GM18519 (cell line): ENCODE data around the gene CALCOCO1.

Experiments
- ATAC-seq: cut with Tn5 transposase; IDR thresholded peaks from one replicate; pipeline ENCODE4 v1.9.1; 2021; ENCODE audit warnings: mild to moderate bottlenecking, moderate library complexity; ENCODE audit not compliant: unreplicated experiment, low FRiP score

CALCOCO1 gene

DNA sequence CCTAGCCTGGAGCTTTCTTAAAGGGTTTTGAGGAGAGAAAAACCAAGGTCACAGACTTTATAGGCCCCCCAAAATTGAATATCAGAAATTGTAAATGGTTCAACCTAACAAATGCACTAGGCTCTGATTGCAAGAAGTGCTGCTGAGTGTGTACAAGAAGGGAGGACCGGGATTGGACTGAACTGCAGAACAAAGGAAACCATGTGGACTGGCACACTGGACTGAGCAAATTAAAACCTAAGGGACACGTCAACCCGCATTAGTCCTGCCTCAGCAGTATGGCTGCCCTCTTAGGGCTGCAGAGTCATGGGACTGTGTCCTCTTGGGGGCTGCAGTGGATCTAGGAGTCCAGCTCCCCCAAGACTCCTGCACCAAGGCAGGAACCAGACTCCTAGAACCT, 25.4 kb upstream of the CALCOCO1 start:
- no peak for ATAC-seq

DNA sequence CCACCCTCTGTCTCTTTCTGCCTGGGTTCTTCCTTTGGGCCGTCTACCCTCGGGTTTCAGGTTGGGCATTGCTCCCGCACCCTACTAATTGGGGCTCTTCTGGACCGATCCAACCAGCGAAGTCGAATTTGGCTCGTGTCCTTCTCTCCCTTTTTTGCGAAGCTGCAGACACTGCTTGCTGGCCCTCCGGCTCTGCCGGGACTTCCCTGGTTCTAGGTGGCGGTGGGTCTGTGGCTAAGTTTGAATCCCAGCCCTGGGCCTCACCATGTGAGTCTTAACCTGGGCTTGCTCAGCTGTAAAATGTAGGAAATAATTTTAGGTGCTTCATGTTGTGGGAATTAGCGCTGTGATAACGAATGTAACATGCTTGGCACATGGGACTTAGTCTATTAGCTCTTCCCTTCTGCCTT, 24.9 kb upstream of the CALCOCO1 start:
- no peak for ATAC-seq

DNA sequence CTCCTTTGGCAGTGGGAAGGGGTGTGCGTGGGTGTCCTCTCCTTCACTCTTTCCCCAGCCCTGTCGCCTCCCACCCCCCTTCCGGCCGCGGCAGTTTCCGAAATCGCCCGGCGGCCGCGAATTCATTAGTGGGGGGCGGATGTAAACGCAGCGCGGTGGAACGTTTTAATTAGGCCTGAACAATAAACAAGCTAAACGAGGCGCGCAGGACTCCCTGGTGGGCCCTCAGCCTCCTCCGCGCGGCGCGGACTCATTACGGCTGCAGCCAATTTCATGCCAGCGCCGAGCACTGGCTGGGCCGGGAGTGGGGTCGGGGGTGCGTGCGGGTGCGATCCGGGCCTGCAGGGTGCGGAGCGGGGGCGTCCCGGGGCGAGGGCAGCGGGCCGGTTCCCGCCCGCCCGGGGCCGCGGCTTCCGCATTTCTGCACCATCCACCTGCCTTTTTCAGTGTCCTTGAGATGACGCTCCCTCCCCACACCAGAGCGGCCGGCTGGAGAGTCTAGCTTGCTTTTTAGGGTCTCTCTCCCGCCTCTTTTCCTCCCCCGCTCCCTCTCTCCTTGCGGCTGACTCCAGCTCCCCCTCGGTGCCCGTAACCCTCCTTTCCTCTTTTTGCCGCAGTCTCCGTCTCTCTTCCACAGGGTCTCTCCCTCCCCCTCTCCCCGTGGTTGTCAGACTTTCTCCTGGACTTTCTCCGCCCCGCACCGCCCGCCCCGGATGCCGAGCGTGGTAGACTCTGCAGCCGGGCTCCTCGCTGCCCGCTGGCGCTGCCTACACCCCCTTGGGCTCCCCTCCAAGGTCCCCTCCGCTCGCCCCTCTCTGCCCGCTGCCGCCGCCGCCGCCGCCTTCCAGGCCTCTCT, 24.3 kb upstream of the CALCOCO1 start, which contains the start of gene CISTR:
Gene CISTR (minus strand): TSS at position 644 of the 856 bp plus-strand sequence.
- ATAC-seq = no peak

DNA sequence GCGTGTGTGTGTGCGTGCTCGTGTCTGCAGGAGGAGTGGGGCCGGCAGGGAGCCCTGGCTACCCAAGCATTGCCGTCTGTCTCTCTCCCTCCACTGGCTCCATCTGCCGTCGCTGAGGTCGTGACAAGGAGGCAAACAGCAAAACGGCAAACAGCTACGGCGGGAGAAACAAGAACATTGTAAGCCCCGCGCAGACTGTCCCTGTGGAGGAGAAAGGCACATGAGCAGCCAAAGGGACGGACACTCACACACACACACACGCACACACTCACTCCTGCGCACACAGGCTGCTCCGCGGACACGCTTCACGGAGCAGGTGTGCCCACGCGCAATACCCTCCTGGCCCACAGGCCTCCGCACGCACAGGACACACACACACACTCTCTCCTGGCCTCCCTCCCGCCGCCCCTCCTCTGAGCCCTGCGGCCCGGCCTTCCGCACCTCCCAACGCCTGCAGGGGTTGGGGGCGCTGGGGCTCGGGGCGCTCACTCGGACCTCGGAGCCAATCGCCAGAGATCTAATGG, 23.6 kb upstream of the CALCOCO1 start:
- ATAC-seq = no peak

DNA sequence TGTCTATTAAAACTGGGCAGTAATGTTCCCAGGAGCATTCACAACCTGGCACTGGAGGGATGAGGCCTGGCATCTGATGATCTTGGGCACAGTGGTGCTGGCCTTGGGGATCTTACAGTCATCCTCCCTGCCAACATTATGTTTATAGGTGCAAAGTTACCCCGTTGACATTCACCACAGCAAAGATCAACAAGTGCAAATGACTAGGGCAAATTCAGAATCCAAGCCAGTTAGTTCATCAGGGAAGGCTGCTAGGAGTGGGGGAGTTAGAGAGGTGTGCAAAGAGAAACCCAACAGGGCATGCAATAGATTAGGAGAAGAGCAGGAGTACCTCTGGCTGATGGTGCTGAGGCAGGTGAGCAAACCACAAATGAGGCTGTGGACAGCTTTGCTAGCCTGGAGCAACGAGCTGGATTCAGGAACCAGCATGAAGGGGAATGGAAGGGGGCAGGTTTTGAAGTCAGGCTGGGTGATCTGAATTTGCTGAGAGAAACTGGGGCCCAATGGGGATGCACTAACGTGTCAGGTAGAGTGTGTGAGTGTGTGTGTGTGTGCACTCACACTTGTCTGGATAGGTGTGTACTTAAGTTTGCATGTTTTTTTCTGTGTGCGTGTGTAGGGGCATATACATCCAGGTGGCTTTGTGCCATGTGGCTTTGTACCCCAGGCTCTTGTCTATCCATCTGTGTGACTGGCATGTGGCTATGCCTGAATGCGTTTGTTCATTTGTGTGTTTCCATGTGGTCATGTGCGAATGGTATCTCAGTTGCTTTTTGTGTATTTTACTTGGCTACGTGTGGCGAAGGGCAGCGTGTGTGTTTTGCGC, 22.9 kb upstream of the CALCOCO1 start:
- no peak for ATAC-seq

DNA sequence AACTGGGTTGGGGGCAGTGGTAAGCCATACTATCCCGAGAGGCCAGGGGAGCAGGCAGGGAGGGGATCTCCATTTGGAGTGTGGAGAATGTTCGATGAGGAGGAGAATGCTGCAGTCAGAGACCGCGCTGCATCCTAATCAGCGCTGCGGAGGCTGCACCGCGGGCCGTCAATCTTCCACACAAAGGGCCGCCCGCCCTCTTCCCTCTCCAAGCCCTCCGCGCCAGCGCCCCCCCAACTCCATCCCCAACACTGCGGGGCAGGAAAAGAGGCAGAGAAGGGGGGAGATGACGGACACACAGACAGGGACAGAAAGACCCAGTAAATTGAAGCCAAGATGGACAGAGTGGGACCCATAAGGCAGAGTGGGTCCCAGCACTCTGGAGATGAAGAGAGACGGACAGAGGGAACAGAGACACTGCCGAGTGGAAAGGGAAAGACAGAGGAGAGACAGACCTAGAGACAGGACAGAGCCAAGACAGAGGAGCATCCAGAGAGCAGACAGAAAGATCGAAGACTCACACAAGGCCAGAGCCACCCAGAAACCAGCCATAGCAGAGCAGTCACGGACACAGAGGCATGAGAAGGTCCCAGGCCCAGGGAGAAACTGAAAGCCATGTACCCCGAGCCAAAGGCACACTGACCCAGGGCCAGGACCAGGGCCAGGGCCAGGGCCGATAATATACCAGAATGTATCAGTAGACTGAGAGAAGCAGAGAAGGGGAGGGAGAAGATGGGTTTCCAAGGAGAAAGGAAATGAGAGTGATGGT, 21.0 kb upstream of the CALCOCO1 start:
- ATAC-seq = no peak

DNA sequence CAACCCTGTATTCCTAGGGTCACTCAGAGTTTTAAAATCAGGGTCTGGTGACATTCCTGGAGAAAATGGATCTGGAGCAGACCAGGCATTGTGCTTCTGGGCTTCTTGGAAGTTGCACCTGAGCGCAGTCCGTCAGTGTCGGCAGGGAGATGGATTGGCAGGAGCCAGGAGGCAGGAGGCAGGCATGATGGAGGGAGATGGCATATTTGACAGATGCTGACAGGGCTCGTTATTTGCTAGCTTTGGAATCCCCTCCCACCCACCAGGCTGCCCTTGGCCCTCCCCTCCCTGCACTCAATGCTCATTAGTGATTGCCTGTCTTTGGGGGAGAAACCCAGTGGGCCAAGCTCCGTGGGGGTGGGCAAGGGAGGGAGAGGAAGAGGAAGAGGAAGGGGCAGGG, 19.8 kb upstream of the CALCOCO1 start:
- no peak for ATAC-seq

DNA sequence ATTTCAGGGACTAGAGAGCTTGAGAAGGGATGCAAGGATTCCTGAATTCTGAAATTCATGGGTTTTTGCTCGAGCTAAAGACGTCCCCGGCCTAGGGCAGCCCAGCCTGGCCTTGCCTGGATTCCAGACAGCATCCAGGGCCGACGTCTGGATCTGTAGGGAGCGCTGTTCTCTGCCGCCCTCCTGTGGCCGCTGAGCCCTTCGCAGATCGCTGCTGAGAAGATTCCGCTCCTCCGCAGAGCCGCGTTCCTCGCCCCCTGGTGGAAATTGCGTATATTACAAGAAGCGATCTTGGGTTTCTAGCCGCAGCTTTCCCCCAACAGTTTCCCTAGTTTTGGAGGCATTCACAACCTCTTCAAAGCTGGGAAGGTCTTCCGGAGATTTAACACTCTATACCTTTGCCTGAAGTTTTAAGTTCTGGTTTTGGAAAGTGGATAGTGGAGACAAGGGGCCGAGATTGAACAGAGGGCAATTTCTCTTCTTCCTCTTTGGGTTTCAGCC, 19.4 kb upstream of the CALCOCO1 start:
- ATAC-seq = no peak

DNA sequence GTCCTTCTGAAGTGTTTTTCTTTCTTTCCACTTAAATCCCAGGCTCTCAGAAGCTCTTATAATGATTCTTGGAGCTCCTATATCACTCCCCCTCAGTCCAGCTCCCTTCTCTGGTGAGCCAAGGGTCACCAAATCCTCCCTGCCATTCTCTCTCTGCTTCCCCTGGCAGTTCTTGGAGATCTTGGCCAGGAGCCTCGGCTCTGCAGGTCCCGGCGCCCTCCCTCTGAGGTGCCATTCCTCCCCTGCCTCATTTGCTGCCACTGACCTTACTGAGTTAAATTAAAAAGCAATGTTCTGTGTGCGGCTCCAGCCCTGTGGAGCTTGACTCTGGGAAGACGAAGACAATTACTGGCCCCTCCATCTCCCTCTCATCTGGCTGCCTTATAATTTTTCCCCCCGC, 17.5 kb upstream of the CALCOCO1 start:
- no peak for ATAC-seq

DNA sequence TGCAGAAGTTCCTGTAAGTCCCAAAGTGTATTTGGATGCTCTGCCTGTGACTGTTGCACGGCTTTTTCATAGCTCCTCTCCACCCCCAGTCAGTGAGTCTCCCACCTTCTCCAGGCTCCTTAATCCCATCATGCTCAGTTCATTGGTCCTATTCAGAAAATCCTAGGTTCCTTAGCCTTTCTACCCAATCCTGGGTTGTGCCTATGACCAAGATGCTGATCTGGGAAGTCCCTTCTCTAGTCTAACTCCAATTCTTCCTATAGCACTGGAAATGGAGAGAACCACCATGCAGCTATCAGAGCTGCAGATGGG, 16.8 kb upstream of the CALCOCO1 start:
- no peak for ATAC-seq

DNA sequence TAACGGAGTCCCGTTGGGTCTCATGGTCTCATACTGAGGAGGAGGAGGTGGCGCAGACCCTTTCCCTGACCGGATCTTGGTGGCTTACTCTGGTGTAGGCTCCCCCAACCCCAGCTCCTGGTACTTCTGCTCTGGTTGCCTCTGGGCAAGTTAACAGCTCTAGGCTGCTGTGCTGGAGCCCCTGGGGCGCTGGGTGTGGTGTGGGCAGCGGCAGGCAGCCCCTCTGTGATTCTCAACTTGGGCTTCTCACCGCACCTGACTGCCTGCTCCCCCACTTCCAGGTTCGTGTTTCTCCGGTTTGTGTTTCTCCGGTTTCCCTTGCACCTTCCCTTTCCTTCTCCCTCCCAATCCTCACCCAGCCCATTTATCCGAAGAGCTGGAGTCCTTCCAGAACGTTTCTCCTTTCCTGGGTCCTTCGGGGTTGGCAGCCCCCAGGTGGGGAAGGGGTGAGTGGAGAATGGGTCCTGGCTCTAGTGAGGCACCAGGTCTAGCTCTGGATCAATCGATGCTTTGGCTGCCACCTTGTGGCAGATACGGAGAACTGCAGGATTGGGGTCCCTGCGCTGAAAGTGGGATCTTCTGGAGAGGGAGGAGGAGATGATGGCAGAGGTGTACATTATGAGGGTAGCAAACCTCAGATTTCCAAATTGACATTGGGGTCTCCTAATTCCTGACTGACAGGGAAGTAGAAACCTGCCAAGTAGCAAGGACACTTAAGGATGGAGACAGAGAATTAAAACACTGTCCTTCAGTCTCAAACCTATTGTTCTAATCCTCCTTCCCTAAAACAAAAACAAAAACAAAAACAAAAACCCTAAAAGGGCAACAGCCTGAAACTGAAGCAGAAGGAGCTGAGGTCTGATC, 16.2 kb upstream of the CALCOCO1 start:
- no peak for ATAC-seq

DNA sequence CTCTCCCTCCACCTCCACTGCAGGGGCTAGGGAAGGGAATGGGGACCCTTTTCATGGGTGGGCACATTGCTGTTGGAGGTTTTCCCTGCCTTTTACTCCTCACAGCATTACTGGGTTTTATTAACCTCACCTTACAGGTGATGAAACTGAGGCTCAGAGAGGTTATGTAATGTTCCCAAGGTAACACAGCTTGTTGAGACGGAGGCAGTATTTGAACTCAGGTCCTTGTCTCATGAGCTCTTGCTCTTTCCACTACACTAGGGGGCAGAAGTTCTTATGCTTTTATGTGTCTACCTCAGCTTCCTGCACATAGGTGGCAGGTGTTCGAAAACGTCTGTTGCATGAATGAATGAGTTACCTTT, 12.9 kb upstream of the CALCOCO1 start:
- no peak for ATAC-seq

DNA sequence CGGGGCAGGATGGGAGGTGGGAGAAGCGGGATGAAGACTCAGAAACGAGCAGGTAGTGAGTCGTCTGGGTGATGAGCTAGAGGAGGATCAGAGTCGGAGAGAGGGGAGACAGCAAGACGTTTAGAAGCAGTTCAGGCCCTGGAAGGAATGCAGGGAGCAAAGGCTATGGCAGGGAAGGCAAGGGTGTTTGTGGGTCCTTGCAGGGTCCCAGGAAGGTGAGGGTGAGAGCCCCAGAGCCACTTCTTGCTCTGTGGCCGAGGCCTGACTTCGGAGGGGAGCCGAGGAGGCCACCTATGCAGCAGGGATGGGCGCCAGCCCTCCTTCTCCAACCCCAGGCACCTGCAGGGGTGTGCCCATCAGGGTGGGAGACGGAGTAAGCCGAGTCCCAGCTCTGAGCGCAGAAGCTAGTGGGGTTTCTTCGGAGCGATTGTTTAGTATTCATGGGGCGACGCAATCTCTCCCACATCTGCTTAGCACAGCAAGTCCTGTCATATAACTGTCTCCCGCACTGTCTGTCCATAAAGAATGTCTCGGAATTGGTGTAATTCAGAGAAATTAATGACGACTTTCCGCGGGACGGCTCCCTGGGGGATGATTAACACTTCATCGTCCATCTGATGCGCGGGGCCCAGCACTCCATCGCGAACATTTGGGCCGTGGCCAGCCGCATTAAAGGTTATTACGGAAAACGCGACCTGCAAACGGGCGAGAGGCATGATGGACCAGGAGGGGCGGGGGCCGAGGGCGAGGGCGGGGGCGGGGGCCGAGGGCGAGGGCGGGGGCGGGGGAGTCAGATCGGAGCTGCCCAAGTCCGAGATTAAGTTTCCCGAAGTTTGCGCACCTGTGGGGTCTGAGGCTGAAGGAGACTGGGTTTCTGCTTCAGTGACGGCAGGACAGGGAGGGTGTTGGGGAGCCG, 12.2 kb upstream of the CALCOCO1 start:
- no peak for ATAC-seq

DNA sequence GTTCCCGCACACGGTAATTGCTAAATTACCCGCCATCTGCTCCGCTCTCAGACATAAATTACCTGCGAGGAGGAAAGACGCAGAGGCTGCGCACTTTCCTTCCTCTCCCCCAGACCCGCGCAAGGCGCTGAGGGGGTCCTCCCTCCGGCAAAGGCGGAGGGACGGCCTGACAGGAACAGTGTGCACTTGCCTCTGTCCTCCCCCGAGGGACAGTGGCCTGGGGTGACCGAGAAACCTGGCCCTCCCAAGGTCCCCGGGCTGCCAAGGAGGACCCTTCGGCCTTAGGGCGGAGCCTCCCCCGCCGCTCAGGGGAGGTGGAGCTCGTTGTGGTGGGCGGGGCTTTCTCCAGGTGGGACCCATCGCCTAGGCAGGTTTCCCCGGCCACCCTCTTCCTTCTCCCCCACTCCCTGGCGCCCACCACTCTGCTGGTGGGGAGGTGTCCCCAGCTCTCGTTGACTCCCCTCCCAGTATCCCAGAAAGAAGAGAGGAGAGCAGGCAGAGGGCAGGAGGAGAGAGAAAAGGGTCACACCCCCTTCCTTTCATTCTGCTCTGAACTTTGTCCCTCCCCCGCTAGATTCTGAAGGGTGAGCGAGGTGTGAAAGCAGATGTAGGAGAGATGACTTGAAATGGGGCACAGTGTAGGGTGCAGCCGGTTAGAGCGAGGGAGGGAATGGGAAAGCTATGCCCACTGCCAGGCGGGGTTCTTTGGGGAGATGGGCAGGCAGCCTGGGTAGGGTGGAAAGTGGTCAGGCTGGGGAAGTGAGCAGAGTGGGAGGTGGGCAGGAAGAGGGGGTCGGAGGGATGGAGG, 11.4 kb upstream of the CALCOCO1 start:
- no peak for ATAC-seq

DNA sequence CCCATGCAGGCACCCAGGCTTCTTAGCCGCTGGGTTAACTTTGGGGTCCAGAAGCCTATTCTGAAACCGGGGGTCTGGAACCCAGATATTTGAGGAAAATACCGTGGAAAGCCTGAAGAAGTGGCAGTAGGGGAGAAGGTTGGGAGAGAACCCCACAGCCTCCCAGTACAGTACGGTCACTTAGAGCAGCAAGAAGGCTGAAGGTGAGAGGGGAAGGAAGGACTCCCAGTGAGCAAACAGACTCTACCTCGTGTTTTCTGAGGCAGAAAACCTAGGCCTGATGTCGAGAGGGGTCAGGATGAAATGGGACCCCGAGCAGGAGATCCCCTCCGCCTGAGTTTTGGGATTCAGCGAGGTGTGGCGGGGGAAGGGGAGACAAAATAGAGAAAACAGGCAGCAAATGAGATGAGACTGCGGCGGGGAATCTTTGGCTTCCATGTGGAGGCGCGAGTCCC, 10.7 kb upstream of the CALCOCO1 start:
- no peak for ATAC-seq

DNA sequence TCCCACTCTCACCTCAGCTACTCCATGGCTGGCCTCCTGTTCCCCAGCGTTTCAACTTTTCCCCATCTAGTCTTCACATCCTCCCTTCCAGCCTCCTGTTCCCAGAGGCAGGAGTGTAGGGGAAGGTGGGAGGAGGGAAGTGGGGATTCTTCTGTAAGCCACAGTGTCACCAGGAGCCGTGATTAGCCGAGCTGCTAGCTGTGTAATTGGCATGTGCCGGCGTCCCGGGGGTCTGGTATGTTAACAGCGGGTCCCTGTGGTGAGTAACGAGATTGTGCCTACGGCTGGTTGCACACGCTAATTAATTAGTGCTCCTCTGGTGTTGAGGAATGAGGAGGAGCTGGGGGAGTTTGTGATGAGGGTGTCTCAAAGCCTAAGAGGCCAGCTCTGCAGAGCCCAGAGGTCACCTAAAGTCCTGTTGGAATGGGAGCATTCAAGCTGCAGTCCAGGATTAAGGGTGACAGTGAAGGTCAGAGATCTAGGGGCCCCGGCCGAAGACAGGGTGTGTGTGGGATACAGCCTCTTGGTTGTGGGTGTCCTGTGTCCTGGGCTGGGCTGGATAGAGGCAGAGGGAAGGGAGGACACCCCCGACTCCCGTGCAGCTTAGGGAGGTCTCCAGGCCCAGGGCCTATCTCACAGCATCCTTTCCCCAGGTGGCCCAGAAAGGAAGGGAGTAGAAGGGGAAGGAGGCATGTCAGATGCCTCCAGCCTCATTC, 10.0 kb upstream of the CALCOCO1 start:
- no peak for ATAC-seq

DNA sequence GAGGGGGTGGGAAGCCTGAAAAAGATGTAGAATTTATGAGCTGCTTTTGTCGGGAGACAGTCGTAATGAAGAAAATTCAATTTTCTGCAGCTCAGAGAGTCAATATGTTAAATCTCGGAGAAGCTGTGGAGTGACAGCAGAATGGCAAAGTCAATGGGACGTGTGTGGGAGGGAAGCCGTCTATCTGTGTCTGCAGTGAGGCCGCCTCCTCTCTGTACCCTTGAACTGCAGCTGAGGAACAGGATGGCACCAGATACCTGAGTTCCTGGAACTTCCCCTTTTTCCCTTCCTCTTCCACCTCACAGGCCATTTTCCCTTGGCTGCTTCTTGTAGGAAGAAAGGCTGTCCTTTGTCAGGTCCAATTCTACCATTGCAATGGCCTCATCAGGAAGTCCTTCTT, 9.3 kb upstream of the CALCOCO1 start:
- no peak for ATAC-seq
